HG03108 (cell line): ENCODE measurements around the gene ZC2HC1C.

Experiments used
- ATAC-seq: cut with Tn5 transposase; IDR thresholded peaks from one replicate; pipeline ENCODE4 v1.9.1; 2021; ENCODE audit warnings: moderate library complexity; ENCODE audit not compliant: unreplicated experiment

The ZC2HC1C gene, protein sequence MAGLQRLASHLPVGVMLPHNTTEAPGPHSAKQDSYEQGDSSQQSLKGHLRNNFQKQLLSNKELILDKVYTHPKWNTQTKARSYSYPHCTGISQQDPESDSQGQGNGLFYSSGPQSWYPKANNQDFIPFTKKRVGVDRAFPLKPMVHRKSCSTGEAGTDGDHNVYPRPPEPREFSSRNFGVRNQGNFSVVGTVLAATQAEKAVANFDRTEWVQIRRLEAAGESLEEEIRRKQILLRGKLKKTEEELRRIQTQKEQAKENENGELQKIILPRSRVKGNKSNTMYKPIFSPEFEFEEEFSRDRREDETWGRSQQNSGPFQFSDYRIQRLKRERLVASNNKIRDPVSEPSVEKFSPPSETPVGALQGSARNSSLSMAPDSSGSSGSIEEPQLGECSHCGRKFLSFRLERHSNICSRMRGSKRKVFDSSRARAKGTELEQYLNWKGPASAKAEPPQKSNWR

DNA sequence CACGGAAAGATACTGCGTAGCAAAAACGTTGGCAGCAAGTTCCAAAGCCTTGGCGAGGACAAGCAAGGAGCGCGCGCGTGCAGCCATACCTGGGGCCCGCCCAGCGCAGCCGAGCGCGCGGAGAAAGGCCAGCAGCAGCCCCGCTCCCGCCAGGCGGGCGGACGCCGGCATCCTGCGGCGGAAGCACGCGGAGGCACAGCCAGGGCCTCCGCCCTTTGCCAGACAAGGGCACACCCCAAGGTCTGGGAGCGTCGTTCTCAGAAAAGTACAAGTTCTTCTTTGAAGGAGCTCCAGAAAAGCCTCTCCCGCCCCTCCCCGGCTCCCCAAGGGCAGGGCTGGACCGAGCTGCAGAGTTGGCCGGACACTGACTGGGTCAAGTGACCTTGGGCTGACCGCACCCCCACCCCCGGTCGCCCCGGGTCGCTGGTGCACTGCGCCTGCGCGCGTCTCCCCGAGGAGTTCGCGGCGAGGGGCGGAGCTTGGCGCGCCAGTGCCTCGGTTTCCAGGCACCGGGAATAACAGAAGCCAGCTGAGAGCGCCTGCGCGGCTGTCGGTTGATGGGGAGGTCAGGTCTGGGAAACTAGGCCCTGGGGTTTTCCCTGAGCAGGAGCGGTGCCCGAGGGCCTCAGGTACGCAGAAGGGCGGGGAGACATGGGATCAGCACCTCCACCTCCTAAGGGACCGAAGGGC, at the start of gene ZC2HC1C:
Gene ZC2HC1C, plus strand, starts transcription at position 521 of the 690 bp plus-strand sequence. CDS start 933 bp downstream, outside the sequence.
- peak; percentile 48 for ATAC-seq

DNA sequence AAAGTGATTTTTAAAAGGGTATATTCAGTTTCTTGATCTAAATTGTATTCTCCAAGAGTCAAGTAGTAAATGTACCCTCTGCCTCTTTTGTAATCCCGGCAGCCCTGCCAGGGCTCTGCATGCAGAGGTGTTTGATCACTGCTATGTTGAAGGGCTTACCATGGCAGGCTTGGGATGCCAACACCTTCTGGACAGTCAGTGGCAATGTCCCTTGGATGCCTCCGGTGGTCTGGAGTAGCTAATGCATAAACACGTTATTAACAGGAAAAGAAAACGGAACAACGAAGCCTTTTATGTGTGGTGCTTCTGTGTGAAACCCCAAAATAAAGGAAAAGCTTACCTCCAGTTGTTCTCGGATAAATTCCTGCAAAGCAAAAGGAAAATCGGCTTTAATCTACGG, 46.8 kb upstream of the ZC2HC1C start:
- no peak for ATAC-seq

DNA sequence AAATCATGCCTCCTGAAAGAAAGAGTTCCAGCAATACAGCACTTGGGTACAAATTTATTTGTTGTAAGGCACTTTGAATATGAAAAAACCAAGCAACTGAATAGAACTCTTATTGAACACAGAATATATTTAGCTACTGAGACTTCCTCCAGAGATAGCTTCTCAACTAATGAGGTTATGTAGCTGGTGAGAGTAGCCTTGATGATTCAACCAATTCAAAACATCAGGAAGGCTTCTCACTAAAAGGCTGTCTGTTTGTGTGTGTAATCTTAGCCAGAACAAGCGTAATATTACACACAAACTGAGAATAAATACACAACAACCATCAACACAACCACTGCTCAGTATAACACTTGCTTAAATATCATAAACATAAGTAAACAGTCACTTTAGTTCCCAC, 46.3 kb upstream of the ZC2HC1C start:
- no peak for ATAC-seq

DNA sequence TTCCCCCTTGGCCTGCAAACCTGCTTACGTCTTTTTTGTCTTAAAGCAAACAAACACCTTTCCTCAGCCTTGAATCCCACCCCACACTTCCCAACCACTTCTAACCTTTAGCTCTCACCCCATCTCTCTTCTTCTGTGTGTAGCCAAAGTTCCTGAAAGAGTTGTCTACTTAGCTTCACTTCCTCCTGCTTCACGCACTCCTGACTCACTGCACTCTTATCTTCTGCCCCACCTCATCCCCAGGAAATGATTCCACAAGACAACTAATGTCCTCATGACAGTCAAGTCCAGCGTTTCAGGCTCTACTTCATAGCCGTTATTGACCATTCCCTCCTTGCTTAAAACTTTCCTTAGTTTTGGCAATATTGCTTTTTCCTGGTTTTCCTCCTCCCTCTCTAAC, 44.4 kb upstream of the ZC2HC1C start:
- ATAC-seq, result no peak

DNA sequence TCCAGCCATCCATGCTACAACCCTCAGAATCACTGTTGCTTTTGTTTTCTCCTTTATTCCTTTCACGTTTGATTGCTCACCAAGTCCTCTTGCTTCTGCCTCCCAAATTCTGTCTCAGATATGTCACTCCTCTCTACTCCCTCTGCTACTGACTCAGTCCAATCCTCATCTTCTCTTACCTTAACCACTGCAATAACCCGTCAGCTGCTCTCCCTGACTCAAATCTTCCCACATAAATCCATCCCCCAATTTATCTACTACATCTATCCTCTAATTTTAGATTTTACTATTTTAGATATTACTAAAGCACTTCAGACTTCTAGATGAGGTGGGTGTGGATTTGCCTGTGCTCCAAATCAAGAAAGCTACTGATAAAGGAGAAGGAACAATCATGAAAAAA, 43.6 kb upstream of the ZC2HC1C start:
- no peak for ATAC-seq

DNA sequence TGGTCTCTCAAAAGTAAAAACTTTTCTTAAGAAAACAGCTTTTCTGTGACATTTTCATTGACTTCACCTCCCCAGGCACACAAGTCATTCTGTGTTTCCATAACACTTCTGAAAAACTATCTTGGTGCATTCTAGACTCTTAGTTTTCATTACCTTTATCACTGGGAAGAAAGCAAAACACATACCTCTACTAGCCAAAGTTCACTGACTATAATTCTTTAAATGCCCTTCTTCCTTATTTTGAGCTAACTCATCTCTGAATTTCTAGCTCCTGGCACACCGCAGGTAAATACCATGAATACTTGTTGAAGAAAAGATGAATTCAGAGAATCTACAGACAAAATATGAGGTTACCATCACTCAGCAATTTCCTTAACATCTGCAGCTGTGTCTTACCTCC, 39.3 kb upstream of the ZC2HC1C start:
- ATAC-seq, result no peak

DNA sequence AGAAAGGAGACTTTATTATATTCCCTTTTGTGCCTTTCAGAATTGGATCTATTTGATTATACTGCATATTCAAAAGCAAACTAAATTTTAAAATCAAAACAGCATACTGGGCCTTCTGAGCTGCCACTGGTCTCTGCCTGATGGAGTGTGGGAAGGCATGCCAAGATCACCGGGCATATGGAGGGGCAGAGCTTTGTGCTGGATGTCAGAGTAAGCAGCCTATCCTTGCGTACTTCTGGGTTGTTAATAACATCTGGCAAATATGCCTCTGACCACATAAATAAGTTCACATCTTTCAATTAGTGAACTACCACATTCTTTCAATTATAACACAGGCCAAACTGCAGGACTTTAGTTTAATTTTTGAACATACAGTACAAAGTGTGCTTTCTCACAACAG, 36.5 kb upstream of the ZC2HC1C start:
- ATAC-seq, result no peak

DNA sequence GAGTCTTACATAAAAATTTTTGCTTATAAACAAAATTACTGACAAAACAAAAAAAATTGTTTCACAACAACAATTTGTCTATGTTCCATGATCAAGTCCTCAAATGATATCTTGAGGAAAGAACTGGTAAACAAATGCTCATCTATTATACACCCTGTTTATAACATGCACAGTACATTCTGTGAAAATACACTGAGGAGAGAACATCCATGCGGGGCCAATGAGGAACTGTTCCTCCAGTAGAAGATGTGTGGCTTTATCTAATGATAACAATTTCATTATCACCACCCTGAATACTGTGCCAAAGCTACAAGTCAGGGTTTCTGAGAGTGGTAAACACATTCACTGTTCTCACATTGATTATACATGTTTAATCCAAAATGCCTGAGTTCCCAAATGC, 28.9 kb upstream of the ZC2HC1C start:
- ATAC-seq, result no peak

DNA sequence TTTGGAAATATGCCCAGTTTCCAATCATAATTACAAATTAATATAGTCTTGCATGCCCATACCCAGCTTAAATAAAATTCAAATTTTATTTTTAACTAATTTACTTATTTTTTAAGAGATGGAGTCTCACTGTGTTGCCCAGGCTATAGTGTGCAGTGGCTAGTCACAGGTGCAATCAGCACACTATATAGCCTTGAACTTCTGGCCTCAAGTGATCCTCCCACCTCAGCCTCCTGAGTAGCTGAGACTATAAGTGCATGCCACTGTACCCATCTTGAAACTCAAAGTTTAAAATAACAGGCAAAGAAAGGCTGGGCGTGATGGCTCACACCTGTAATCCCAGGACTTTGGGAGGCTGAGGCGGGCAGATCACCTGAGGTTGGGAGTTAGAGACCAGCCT, 28.5 kb upstream of the ZC2HC1C start:
- ATAC-seq, result no peak

DNA sequence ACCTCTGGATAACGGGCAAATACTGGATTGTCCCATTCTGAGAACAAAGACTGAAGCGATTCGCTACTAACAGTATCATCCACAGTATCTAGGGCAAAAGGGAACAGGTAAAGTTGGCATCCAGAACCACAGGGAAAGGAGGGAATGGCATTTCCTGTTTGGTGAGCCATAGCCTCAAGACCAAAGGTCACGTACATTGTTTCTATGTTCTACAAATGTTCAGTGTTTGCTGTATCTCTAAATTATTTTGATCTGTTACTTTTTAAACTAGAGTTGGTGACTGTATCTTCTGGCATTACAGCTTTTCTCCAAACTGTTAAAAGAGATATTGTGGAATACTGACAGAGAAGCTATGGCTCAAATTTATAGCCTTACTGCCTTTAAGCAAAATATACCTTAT, 27.8 kb upstream of the ZC2HC1C start:
- no peak for ATAC-seq

DNA sequence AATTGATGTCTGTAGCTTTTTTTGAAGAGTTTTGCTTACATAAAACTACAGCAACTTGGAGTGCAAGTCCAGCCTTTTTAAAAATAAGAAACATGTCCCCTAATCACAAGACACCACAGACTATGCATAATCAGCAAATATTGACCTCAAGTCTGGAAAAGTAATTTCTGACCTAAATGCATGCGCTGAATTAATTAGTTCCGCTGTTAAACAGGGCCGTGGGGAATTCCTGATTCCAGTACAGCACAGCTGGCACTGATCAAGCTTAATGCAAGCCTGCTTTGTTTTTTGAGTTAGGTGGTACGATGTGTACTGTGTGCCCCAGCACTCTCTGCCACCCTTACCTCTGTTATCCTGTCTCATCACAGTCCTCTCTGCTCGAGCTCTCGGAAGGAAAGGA, 27.4 kb upstream of the ZC2HC1C start:
- no peak for ATAC-seq

DNA sequence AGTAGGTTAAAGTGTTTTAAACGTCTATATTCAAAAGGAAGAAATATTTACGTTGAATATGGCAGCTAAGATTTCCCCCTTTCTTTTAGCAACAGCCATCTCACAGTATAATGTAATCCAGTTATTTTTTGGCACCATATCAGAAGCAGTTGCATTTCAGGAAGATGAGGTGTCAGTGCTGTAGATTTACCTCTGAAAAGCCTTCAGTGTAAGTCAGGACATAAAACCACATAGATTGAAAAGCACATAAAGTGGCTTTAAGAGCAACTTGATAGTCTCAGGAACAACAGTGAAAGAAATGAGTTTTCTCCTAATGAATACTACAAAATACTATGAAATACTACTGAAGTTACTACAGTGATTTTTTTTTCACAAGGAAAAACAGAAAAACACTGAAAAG, 25.1 kb upstream of the ZC2HC1C start:
- ATAC-seq, result no peak

DNA sequence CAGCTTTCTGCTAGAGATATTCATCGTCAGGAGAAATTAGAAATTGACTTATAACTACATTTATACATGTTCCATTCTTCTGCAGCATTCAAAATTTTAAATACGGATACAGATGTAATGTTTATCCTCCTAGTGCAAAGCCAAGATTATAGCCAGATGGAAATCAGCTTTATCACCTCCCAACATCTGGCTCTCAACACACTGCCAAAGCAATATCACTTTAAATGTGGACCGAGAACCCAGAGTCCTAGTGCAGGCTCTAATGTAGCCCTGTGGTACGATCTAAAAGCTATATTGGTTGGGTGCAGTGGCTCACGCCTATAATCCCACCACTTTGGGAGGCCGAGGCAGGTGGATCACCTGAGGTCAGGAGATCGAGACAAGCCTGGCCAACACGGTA, 24.7 kb upstream of the ZC2HC1C start:
- ATAC-seq, result no peak

DNA sequence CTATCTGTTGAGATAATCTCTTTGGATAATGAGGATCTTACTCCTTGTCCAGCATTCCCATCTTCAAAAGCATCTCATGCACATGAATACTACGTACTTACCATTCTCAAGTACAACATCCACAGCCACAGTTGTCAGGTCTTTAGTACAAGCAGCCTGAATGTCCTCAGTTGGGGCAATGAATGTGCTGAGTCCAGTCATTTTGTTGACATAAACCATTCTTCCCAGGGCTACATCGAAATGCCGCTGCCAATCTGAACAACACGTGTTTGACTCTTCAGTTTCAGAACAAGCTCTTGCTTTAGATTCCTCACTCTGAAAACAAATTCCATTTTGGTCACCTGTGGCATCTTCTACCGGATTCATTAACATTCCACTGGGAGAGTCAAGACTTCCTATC, 23.2 kb upstream of the ZC2HC1C start:
- ATAC-seq, result no peak

DNA sequence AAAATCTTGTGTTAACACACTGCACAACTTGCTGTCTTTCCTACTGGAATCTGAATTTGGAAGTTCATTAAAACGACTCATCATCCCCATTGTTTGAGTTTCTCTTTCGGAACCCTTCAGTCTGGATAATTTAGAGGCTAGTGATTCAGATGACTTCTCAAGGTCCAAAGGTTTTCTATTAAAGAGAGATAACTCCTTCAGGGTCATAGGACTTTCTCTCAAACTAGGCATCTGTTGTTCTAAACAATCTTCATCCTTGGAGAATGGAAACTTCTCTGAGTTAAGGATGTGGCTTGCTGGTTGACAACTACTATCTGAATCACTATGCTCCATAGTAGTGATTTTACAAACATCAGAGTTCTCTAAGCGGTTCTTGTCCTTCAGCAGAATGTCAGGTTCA, 22.5 kb upstream of the ZC2HC1C start:
- ATAC-seq, result no peak

DNA sequence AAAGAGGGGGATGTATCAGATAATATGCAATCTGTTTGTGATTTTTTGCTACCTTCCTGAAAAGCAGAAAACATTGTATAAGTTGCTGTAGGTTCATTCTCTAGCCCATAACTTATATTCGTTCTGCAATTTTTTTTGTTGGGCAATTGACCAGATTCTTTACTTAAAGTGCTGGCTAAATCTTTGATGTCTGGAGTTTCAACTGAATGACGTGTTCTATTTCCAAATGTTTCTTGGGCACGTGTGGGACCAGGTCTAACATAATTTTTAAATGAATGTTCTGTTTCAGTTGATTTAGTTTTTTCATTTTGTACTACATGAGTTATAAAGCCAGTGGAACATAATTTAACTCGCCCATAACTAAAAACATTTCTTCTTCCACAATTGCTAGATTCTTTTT, 21.9 kb upstream of the ZC2HC1C start:
- ATAC-seq, result no peak

DNA sequence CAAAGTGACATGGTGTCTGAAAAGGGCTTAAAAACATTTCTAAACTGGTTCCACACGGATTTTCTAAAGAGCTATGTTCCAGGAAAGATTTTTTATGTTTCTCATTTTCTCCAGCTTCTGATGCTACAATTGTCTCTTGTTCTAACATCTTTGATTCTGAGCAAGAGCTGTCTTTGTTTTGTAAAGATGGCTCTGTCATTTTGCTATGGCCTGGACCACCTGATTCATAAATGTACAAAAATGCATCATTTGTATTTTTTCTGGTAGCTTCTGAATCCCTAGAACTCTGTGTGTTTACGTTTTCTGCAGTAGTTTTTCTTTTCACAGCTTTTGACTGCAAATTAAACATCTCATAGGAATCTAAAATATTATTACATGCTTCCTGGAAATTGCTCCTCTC, 21.3 kb upstream of the ZC2HC1C start:
- ATAC-seq, result no peak

DNA sequence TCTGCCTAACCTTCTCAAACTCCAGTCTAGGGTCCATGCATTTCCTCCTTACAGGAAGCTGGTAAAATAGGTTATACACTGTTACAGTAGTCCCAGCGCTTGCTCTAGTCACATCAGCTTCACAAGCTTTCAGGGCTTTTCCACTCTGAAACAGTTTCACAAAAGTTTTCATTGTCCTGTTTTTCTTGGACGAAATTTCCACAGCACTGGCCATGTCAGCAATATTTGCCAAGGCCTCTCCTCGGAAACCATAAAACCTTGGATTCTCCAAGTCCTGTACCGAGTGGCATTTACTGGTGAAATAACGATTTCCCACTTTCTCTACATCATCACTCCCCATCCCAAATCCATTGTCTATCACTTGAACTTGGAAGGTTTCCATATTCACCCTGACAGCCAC, 20.3 kb upstream of the ZC2HC1C start:
- ATAC-seq, result no peak

DNA sequence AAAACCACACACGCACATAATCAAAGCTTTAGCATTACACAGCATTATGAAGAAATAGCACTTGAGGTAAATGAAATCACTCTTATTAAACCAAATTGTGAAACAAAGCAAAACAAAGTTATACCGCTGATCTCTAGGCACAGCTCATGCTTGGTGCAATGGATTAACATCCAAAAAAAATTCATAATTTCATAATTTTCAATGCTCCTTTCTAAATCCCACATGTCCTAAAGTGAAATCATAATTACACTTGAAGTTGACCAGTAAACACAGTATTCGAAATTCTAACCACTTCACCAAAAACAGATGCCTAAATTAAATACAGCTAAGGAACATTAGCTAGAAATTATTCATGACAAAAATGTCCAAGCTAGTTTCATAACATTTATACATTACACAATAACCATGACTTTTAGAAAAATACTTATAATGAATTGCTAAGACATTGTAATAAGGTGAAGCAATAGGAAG, 19.7 kb upstream of the ZC2HC1C start:
- ATAC-seq, result no peak

DNA sequence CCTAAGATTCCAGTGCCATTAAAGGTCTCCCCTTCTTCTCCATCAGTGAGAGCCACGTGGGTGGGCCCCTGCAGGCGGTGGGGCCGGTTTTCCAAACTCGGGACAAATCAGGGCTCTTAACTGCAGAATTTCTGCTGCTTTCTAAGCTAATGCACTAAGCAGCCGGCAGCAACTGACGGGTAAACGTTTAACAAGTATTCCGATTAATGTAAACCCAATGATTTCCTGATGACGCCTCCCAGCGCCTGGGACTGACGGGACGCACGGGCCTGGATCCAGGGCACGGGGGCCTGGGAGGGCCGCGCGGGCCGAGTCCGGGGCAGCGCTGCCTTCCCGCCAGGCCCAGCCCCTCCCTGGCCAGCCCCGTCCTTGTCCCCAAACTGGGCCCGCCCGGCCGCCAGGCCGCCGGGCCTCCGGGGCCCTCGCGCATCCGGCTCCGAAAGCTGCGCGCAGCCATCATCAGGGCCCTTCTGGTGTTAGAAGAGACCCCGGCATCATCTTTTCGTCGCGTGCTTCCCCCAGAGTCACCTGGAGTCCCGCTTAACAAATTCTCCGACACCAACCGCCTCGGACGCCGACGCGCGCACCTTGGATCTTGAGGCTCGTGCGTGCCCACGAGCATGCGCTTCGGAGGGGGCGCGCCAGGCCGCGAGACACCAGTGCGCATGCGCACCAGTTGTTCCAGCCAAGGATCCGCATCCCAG, 18.4 kb upstream of the ZC2HC1C start, which contains the start of gene MLH3:
Gene MLH3, minus strand, starts transcription at position 616 of the 704 bp plus-strand sequence. CDS start 1,812 bp downstream, outside the sequence.
- ATAC-seq, result peak; percentile 53

DNA sequence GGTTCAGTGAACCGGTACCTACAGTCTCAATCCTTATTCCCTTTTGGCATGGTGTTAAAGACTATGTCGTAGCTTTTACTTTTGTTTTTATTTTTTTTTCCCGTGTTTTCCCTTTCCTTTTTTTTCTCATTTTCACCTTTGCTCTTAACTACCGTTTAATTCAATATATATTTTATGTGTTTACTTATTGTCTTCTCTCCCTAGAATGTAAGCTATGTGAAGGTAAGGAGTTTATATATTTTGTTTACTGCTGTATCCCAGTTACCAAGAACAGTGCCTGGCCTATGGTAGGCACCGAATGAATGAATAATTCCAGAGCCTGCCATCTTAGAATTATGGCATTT, 17.9 kb upstream of the ZC2HC1C start:
- ATAC-seq, result no peak
